Activated T-helper 9 cell treated with anti-CD3 and anti-CD28 coated beads, Interleukin-2, amount 50 U/mL, for 16 hours (primary cell): ENCODE results near the gene CSH1.
"Not testable (repeated sequence)": the region's sequence is repeated elsewhere in the genome, so short reads cannot be mapped to it uniquely, and the experiment has no call there.

Source experiments
- DNase-seq: peaks from one replicate; pipeline ENCODE4 v3.0.0-alpha.2; 2020; ENCODE audit warnings: low read depth

Gene CSH1

DNA sequence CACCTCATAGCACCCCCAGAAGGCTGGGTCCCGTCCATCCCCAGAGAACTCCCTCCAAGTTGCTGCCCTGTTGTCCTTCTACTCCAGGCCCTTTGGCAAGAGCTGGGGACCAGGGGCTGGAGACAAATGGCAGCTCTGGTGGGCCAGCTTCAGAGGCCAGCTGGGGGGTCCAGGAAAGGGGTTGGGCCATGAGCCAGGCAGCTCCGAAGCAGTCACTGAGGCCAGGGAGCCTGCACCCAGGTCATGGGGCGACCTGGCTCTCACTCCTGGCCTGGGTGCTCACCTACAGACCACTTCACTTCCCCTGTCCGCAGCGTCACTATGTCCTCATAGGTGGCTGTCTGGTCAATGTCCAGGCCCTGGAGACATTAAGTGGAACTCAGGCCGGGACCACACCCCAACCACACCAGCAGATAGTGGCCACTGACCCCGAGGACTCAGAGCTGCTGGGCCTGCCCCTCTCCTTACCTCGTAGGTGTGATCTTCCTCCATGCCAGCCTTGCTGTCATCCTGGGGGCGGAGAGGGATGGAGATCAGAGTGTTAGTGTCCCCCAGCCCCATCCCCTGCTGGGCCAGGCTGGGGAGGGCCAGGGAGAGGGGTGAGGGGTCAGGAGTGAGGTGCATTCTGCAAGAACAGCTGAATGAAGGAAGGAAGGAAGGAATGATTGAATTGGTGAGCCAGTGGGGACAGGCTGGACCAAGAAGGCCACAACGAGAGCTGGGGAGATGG, 32.8 kb upstream of the CSH1 start:
- DNase-seq, result no peak

DNA sequence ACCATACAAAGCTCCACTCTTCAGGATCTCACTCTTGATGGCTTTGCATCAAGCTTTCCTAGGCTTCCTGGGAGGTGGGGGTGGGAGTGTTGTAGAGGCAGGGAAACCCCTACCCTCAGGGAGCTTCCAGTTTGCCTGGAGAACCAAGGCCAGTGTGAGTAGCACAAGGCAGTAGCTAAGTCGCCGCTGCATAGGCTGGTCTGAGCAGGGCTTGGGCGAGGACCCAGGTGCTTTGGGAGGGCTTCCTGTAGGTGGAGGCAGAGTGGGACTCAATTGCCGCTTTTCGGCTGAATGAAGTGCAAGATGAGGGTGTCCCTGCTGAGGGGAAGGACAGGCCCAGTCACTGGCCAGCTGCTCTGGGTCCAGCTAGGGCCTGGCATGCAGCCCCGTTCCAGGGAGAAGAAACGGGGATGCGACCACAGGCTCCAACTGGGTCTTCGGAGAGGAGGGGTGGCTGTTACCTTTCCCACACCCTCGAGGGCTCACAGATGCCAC, 31.8 kb upstream of the CSH1 start:
- no peak for DNase-seq

DNA sequence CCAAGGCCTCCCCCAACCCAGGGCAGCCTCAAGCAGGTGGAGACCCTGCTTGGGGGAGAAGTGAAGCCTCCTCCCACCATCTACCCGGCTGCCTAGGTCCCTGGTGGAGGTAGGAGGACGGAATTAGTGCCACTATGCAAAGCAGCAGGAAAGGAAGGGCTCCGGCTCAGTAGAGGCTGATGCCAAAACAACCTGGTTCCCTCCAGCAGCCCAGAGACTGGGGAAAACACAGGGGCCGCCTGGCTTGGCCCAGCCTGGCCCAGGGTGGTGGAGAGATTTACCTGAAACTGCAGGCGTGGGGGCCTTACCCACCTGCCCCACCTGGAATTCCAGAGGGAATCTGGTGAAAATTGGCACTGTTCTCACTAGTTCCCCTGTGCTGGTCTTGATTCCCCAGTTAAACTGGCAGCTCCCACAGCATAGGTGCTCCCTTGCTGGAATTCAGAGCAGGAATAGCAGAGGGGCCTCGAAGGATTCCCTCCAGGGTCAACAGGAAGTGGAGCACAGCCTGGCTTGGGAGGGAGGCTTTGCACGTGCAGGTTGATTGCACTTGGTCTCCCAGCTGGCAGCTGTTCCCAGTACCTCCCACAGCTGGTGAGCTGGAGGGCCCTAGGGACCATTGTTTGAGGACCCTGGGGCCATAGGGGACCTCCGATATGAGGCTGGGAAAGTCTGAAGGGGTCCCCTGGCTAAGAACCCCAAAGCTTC, 31.2 kb upstream of the CSH1 start:
- DNase-seq, result no peak

DNA sequence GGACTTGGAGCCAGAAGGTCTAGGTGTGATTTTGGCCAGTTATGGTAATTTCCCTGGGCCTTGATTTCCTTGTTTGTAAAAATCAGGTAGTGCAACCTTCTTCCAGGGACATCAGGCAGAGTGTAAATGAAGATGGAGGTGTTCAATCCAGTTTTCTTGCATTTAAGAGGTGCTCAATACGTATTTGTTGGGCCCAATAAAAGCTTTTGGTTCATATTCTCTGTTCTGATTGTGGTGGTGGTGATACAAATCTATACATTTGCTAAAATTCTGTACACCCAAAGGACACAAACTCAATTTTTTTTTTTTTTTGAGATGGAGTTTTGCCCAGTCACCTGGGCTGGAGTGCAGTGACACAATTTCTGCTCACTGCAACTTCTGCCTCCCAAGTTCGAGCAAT, 29.8 kb upstream of the CSH1 start:
- no peak for DNase-seq

DNA sequence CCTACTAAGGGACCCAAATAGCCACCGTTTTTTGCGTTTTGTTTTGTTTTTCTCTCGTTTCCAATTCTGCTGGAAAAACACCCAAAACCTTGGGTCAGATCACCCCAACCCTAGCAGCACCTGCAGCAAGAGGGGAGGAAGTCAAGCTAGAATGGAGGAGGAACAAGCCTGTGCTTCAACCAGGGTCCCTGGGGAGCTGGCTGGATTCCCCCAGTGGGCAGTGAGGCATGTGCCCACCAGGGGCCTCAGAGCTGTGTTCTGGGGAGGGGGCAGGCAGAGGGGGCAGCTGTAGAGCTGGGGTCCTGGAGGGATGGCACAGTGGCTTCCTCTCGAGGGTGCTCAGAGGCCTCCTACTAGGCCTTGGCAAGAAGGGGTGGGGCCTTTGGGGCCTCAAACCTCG, 29.2 kb upstream of the CSH1 start:
- DNase-seq, result no peak

DNA sequence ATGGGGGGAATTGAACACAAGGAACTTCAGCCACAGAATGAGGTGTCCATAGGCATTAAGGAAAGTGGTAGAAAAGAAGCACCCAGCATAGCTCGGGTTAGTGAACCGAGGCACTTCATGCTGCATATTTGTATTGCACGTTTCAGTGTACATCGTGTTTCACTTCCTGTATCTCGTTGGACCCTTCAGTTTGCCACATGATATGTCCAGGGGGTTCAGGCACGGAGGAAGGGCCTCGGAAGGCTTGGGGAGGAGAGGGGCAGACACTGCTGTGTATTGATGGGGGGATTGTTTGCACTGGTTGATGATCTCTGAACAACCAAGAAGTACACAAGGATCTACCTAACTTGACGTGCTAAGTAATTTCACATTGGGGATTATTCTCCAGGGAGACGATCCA, 26.0 kb upstream of the CSH1 start:
- DNase-seq, result not testable (repeated sequence)

DNA sequence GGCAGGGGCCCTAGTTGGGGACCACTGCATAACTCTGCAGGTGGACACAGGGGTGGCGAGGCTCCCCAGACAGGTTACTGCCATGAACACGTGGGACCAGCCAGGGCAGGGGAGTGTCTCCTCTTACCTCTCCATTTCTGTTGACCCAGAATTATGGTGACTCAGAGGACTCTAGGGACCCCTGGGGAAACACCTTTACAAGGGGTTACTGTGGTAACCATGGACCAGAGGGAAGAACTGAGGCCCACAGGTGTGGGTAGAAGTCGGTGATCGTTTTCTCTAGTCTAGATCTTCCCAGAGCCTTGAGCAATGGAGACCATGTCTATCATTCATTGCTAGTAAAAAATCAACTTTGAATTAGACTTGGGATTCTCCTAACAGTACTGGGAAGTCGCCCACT, 24.4 kb upstream of the CSH1 start:
- not testable (repeated sequence) for DNase-seq

DNA sequence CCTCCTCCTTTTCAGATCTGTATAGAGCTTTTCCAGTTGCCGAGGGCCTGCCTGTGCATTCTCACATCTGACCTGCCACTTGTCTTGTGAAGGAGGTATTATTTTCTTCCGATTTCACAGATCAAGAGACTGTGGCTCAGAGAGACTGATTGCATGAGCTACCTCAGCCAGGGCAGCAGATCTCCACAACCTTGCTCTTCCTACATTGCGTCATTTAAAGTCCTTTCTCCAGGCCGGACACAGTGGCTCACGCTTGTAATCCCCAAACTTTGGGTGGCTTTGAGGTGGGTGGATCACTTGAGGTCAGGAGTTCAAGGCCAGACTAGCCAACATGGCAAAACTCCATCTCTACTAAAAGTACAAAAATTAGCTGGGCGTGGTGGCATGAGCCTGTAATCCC, 23.7 kb upstream of the CSH1 start:
- not testable (repeated sequence) for DNase-seq

DNA sequence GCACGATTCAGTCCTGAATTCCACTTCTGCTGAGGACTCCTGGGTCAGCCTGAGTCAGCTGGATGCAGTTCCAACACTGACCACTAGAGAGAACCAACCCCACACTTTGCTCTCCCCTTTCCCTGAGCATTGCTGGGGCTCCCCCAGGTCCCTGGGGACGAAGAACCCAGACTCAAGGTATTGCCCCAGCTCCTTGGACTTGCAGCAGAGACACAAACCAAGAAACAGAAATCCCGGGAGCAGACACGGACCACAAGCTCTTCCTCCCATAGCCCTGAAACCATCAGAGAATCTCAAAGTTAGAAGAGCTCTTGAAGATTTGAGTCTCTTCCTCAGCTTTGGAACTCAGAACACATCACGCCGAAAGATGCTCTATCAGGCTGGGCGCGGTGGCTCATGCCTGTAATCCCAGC, 22.9 kb upstream of the CSH1 start:
- DNase-seq, result peak; percentile 38

DNA sequence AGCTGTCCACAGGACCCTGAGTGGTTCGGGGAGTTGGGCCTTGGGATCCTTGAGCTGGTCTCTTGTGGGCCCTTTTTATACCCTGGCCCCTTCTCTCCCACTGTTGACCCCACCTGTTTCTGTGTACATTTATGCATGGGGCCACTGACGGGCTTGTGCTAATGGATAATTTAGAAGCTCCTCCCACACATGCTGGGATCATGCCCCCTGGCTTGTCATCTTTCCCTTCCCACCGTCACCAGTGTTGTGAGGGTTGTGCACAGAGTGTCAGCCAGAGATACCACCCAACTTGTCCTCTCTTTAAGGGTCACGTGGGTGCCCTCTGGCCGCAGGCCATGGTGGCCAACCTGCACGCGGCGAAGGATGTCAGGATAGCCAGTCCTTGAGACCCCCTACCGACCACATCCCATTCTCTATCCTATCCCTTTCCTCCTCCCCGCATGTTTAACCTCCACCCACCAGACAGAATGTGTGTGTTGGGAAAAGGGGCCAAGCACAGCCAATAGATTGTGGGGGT, 22.5 kb upstream of the CSH1 start, which contains the start of gene GH1:
Gene GH1 (minus strand): TSS at position 51 of the 517 bp plus-strand sequence. CDS start 63 bp downstream, outside the sequence.
- not testable (repeated sequence) for DNase-seq

DNA sequence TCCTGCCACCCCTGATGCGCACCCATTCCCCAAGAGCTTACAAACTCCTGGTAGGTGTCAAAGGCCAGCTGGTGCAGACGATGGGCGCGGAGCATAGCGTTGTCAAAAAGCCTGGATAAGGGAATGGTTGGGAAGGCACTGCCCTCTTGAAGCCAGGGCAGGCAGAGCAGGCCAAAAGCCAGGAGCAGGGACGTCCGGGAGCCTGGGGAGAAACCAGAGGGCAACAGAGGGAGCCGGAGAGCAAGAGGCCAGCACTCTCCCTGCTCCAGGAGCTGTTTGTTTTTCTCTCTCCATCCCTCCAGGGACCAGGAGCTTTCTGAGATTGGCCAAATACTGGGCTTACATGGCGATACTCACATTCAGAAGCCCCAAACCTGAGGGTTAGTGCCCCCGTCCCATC, 21.9 kb upstream of the CSH1 start:
- DNase-seq, result no peak

DNA sequence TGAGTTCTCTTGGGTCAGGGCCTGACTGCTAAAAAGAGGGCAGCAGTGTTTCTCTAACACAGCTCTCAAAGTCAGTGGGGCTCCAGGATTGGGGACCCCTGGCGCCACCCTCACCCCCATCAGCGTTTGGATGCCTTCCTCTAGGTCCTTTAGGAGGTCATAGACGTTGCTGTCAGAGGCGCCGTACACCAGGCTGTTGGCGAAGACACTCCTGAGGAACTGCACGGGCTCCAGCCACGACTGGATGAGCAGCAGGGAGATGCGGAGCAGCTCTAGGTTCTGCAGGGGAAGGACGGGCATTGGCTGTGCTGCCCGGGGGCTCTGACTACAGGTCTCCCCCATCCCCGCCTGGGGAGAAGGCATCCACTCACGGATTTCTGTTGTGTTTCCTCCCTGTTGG, 21.3 kb upstream of the CSH1 start:
- no peak for DNase-seq

DNA sequence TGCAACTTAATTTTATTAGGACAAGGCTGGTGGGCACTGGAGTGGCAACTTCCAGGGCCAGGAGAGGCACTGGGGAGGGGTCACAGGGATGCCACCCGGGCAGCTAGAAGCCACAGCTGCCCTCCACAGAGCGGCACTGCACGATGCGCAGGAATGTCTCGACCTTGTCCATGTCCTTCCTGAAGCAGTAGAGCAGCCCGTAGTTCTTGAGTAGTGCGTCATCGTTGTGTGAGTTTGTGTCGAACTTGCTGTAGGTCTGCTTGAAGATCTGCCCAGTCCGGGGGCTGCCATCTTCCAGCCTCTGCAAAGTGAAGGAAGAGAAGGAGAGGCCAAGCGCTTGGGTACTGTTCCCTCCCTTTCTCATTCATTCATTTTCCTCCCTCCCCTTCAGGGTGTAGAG, 20.8 kb upstream of the CSH1 start:
- not testable (repeated sequence) for DNase-seq

DNA sequence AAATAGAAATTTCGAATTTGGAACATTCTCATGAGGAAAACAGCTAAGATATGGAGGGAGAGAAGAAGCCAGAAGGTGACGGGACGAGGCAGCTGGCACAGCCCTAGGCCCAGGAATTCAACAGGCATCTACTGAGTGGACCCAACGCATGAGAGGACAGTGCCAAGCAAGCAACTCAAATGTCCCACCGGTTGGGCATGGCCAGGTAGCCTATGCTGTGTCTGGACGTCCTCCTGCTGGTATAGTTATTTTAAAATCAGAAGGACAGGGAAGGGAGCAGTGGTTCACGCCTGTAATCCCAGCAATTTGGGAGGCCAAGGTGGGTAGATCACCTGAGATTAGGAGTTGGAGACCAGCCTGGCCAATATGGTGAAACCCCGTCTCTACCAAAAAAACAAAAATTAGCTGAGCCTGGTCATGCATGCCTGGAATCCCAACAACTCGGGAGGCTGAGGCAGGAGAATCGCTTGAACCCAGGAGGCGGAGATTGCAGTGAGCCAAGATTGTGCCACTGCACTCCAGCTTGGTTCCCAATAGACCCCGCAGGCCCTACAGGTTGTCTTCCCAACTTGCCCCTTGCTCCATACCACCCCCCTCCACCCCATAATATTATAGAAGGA, 20.3 kb upstream of the CSH1 start:
- no peak for DNase-seq

DNA sequence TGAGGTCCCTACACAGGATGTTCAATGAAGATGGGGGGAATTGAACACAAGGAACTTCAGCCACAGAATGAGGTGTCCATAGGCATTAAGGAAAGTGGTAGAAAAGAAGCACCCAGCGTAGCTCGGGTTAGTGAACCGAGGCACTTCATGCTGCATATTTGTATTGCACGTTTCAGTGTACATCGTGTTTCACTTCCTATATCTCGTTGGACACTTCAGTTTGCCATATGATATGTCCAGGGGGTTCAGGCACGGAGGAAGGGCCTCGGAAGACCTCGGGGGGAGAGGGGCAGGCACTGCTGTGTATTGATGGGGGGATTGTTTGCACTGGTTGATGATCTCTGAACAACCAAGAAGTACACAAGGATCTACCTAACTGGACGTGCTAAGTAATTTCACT, 19.4 kb upstream of the CSH1 start:
- DNase-seq, result not testable (repeated sequence)

DNA sequence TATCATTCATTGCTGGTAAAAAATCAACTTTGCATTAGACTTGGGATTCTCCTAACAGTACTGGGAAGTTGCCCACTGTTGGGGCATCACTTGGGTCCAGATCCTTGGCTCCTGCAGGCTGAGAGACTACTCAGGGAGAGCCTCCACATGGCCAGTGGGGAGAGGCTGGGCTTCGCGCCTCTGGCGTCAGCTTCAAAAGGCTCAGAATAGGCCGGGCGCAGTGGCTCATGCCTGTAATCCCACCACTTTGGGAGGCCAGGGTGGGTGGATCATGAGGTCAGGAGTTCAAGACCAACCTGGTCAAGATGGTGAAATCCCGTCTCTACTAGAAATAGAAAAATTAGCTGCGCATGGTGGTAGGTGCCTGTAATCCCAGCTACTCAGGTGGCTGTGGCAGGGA, 18.1 kb upstream of the CSH1 start:
- DNase-seq, result no peak

DNA sequence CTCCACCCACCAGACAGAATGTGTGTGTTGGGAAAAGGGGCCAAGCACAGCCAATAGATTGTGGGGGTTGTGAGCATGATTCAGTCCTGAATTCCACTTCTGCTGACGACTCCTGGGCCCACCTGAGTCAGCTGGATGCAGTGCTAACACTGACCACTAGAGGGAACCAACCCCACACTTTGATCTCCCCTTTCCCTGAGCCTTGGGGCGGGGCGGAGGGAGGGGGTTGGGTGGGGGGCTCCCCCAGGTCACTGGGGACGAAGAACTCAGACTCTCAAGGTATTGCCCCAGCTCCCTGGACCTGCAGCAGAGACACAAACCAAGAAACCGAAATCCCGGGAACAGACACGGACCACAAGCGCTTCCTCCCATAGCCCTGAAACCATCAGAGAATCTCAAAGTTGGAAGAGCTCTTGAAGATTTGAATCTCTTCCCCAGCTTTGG, 15.3 kb upstream of the CSH1 start:
- peak; percentile 44 for DNase-seq

DNA sequence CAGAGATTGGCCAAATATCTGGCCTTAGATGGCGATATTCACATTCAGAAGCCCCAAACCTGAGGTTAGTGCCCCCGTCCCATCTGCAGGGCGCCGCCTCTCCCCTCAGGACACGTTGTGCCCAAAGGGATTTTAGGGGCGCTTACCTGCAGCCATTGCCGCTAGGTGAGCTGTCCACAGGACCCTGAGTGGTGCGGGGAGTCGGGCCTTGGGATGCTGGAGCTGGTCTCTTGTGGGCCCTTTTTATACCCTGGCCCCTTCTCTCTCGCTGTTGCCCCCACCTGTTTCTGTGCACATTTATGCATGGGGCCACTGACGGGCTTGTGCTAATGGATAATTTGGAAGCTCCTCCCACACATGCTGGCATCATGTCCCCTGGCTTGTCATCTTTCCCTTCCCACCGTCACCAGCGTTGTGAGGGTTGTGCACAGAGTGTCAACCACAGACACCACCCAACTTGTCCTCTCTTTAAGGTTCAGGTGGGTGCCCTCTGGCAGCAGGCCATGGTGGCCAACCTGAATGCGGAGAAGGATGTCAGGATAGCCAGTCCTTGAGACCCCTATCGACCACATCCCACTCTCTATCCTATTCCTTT, 14.8 kb upstream of the CSH1 start, which contains the start of gene CSHL1:
Gene CSHL1 (minus strand): TSS at position 218 of the 595 bp plus-strand sequence. CDS start 62 bp downstream, at position 156.
- no peak for DNase-seq

DNA sequence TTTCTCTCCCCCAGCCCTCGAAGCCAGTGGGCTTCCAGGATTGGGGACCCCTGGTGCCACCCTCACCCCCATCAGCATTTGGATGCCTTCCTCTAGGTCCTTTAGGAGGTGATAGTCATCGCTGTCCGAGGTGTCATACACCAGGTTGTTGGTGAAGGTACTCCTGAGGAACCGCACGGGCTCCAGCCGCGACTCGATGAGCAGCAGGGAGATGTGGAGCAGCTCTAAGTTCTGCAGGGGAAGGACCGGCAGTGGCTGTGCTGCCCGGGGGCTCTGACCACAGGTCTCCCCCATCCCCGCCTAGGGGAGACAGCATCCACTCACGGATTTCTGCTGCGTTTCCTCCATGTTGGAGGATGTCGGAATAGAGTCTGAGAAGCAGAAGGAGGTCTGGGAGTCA, 13.7 kb upstream of the CSH1 start:
- no peak for DNase-seq

DNA sequence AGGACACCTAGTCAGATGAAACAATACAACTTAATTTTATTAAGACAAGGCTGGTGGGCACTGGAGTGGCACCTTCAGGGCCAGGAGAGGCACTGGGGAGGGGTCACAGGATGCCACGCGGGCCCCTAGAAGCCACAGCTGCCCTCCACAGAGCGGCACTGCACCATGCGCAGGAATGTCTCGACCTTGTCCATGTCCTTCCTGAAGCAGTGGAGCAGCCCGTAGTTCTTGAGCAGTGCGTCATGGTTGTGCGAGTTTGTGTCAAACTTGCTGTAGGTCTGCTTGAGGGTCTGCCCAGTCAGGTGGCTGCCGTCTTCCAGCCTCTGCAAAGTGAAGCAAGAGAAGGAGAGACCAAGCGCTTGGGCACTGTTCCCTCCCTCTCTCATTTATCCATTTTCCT, 13.2 kb upstream of the CSH1 start:
- not testable (repeated sequence) for DNase-seq

DNA sequence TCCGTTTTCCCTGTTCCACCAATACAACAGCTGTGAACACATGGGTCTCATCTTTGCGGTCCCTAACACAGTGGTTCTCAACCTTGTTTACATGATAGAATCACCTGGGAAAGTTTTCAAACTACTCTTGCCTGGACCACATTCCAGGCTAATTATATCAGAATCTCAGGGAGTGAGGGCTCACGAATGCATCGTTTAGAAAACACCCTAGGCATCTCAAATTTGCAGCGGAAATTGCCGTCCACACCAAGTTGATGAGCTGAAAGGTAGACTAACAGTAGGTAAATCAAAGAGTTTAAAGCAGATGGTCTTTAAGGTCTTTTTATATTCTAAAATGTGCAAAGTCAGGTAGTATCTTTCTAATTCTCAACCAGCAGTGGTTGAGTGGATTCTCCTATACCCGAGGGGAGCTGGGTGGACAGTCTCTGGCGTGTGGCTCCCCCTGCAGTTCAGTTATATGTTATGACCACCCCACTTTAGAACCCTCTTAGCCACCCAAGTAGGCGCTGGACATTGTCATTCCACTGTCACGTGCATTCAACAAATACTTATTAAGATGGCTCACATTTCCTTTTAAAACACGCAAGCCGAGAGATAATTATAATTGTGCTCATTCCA, 10.9 kb upstream of the CSH1 start:
- not testable (repeated sequence) for DNase-seq

DNA sequence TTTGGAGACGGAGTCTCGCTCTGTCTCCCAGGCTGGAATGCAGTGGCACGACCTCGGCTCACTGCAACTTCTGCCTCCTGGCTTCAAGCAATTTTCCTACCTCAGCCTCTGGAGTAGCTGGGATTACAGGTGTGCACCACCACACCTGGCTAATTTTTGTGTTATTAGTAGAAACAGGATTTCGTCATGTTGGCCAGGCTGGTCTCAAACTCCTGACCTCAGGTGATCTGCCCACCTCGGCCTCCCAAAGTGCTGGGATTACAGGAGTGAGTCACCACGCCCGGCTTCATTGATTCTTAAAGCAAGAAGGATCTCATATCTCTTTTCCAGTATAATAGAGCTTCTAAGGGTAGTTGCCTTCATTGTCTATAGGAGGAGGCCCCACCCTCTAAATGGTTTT, 8.4 kb upstream of the CSH1 start:
- not testable (repeated sequence) for DNase-seq
